ENCODE data around the gene NRG4. TPM values are rescaled to one million over a fixed set of nuclear protein-coding genes. Genes with fewer than 3 reads are reported as not detected.

NRG4 gene
- total RNA-seq, 1 experiment from 2014 or later, result 0.55 TPM

DNA sequence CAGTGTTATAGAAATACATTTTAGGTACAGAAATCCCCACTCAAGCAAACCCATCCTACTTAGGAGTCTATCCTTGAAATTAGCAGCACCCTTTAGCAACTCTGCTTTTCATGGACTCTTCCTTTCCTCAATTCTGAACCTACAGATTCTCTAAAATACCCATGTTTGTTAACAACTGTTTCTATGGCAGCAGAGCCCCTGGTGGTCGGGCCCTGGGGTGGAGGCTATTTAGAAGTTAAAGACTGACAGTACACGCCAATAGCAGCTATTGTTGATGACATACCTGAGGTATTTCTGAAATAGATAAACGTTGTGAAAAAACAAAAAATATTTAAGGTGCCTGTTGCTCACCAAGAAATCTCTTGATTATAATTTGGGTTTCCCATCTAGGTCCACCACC, 23.4 kb upstream of the NRG4 start:
- peak overlapping the region; percentile 29; the same call in 1 of the 2 replicates for H3K27ac Mint-ChIP-seq
- no peaks in the 10 kb centered on the region for H3K36me3 Mint-ChIP-seq
- DNase-seq (ENCODE audit: low spot score) (no peak), ATAC-seq (peak; percentile 48; the same call in 1 of the 2 replicates)
- no peaks in the 10 kb centered on the region; the same call in 1 of the 2 replicates for H3K27me3 Mint-ChIP-seq (ENCODE audit: low read depth)
- H3K4me3 Mint-ChIP-seq, result no peak overlapping the region
- H3K9me3 Mint-ChIP-seq, result peaks cover 4% of the 10 kb centered on the region; the same call in 1 of the 2 replicates
- ChIA-PET POLR2A (no interaction called here), CTCF (interaction anchor here (0.7 to 3.5 kb wide), 3 partner anchors 72 to 107 kb away, joined by 3 to 12 read pairs (median 4); no protein-coding TSS in a partner anchor)
- peaks cover 15% of the 10 kb centered on the region for H3K4me1 Mint-ChIP-seq
- TF ChIP-seq GTF2I (CRISPR knock-in tag; conservative IDR thresholded peaks at IDR 0.05) (no peak), RELA (CRISPR knock-in tag; IDR thresholded peaks at IDR 0.05; ENCODE audit: borderline replicate concordance) (no peak), ZNF423 (CRISPR knock-in tag; IDR thresholded peaks at IDR 0.05) (peak; percentile 60; the same call in 1 of the 2 replicates), MXD4 (CRISPR knock-in tag; IDR thresholded peaks at IDR 0.05; ENCODE audit: borderline replicate concordance) (no peak), SMAD4 (CRISPR knock-in tag; IDR thresholded peaks at IDR 0.05) (no peak)
- TF ChIP-seq, protein P1, sequence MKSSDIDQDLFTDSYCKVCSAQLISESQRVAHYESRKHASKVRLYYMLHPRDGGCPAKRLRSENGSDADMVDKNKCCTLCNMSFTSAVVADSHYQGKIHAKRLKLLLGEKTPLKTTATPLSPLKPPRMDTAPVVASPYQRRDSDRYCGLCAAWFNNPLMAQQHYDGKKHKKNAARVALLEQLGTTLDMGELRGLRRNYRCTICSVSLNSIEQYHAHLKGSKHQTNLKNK (CRISPR knock-in tag; IDR thresholded peaks at IDR 0.05), result no peak
- TF ChIP-seq, protein P2, sequence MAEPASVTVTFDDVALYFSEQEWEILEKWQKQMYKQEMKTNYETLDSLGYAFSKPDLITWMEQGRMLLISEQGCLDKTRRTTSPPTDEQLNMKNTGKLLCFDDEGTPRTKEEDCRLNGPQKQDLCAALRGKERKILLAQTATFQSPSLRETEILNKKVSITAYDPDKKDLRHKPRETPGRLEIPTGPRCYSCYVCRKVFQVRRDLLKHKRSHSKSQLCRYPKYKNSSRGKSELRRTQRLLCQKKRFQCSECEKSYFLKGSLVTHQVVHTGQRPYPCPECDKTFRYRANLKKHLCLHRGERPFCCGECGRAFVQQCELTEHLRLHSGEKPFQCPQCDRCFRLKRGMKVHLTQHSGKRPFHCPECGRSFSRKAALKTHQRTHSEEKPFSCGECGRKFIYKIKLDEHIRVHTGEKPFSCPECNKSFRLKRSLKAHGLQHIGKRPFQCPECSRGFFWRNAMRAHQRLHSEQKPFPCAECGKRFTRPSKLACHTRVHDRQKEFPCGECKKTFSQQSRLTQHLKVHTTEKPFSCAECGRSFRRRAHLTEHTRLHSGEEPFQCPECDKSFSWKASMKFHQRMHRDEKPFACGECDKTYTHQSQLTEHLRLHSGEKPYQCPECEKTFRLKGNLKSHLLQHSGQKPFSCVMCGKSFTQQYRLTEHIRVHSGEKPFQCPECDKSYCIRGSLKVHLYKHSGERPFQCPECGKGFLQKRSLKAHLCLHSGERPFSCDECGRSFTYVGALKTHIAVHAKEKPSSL (CRISPR knock-in tag; conservative IDR thresholded peaks at IDR 0.05), result no peak
- TF ChIP-seq, protein P3, sequence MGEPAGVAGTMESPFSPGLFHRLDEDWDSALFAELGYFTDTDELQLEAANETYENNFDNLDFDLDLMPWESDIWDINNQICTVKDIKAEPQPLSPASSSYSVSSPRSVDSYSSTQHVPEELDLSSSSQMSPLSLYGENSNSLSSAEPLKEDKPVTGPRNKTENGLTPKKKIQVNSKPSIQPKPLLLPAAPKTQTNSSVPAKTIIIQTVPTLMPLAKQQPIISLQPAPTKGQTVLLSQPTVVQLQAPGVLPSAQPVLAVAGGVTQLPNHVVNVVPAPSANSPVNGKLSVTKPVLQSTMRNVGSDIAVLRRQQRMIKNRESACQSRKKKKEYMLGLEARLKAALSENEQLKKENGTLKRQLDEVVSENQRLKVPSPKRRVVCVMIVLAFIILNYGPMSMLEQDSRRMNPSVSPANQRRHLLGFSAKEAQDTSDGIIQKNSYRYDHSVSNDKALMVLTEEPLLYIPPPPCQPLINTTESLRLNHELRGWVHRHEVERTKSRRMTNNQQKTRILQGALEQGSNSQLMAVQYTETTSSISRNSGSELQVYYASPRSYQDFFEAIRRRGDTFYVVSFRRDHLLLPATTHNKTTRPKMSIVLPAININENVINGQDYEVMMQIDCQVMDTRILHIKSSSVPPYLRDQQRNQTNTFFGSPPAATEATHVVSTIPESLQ (CRISPR knock-in tag; IDR thresholded peaks at IDR 0.05), result no peak

DNA sequence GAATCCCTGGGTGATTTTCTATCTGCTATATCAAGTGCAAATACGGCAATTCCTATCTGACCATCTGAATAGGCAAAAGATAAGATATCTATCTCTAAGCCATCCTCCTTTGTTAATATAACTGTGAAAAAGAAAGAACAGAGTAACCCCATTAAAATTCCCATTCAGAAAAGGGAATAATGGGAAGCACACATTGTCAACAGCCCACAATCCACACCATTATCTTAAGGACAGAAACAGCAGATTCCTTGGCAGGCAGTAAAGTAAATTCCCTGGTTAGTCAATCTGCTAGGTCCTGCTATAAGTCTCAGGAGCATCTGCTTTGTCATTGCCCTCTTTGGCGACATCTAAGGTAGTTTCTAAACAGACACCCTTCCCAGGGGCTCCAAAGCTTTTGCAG, 21.9 kb upstream of the NRG4 start:
- Mint-ChIP-seq H3K27ac (no peak overlapping the region), H3K27me3 (ENCODE audit: low read depth) (no peaks in the 10 kb centered on the region)
- POLR2A ChIA-PET, result no interaction called here

More for the DNA sequence above, 21.9 kb upstream of the NRG4 start:
- TF ChIP-seq, protein P4, sequence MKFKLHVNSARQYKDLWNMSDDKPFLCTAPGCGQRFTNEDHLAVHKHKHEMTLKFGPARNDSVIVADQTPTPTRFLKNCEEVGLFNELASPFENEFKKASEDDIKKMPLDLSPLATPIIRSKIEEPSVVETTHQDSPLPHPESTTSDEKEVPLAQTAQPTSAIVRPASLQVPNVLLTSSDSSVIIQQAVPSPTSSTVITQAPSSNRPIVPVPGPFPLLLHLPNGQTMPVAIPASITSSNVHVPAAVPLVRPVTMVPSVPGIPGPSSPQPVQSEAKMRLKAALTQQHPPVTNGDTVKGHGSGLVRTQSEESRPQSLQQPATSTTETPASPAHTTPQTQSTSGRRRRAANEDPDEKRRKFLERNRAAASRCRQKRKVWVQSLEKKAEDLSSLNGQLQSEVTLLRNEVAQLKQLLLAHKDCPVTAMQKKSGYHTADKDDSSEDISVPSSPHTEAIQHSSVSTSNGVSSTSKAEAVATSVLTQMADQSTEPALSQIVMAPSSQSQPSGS (CRISPR knock-in tag; IDR thresholded peaks at IDR 0.05; ENCODE audit: borderline replicate concordance, low read depth), result no peak
- TF ChIP-seq, protein P5, sequence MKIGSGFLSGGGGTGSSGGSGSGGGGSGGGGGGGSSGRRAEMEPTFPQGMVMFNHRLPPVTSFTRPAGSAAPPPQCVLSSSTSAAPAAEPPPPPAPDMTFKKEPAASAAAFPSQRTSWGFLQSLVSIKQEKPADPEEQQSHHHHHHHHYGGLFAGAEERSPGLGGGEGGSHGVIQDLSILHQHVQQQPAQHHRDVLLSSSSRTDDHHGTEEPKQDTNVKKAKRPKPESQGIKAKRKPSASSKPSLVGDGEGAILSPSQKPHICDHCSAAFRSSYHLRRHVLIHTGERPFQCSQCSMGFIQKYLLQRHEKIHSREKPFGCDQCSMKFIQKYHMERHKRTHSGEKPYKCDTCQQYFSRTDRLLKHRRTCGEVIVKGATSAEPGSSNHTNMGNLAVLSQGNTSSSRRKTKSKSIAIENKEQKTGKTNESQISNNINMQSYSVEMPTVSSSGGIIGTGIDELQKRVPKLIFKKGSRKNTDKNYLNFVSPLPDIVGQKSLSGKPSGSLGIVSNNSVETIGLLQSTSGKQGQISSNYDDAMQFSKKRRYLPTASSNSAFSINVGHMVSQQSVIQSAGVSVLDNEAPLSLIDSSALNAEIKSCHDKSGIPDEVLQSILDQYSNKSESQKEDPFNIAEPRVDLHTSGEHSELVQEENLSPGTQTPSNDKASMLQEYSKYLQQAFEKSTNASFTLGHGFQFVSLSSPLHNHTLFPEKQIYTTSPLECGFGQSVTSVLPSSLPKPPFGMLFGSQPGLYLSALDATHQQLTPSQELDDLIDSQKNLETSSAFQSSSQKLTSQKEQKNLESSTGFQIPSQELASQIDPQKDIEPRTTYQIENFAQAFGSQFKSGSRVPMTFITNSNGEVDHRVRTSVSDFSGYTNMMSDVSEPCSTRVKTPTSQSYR (CRISPR knock-in tag; IDR thresholded peaks at IDR 0.05), result no peak
- TF ChIP-seq TEAD4 (CRISPR knock-in tag; IDR thresholded peaks at IDR 0.05) (no peak), NR2C2 (CRISPR knock-in tag; IDR thresholded peaks at IDR 0.05) (no peak), KAT7 (CRISPR knock-in tag; IDR thresholded peaks at IDR 0.05; ENCODE audit: borderline replicate concordance) (no peak), GRHL2 (CRISPR knock-in tag; IDR thresholded peaks at IDR 0.05; ENCODE audit: insufficient replicate concordance, severe bottlenecking) (no peak), JAZF1 (CRISPR knock-in tag; IDR thresholded peaks at IDR 0.05) (no peak)
- TF ChIP-seq, protein P6, sequence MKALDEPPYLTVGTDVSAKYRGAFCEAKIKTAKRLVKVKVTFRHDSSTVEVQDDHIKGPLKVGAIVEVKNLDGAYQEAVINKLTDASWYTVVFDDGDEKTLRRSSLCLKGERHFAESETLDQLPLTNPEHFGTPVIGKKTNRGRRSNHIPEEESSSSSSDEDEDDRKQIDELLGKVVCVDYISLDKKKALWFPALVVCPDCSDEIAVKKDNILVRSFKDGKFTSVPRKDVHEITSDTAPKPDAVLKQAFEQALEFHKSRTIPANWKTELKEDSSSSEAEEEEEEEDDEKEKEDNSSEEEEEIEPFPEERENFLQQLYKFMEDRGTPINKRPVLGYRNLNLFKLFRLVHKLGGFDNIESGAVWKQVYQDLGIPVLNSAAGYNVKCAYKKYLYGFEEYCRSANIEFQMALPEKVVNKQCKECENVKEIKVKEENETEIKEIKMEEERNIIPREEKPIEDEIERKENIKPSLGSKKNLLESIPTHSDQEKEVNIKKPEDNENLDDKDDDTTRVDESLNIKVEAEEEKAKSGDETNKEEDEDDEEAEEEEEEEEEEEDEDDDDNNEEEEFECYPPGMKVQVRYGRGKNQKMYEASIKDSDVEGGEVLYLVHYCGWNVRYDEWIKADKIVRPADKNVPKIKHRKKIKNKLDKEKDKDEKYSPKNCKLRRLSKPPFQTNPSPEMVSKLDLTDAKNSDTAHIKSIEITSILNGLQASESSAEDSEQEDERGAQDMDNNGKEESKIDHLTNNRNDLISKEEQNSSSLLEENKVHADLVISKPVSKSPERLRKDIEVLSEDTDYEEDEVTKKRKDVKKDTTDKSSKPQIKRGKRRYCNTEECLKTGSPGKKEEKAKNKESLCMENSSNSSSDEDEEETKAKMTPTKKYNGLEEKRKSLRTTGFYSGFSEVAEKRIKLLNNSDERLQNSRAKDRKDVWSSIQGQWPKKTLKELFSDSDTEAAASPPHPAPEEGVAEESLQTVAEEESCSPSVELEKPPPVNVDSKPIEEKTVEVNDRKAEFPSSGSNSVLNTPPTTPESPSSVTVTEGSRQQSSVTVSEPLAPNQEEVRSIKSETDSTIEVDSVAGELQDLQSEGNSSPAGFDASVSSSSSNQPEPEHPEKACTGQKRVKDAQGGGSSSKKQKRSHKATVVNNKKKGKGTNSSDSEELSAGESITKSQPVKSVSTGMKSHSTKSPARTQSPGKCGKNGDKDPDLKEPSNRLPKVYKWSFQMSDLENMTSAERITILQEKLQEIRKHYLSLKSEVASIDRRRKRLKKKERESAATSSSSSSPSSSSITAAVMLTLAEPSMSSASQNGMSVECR (CRISPR knock-in tag; IDR thresholded peaks at IDR 0.05; ENCODE audit: borderline replicate concordance), result no peak
- TF ChIP-seq, protein P7, sequence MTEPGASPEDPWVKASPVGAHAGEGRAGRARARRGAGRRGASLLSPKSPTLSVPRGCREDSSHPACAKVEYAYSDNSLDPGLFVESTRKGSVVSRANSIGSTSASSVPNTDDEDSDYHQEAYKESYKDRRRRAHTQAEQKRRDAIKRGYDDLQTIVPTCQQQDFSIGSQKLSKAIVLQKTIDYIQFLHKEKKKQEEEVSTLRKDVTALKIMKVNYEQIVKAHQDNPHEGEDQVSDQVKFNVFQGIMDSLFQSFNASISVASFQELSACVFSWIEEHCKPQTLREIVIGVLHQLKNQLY (CRISPR knock-in tag; IDR thresholded peaks at IDR 0.05), result no peak
- no peak overlapping the region for H3K4me3 Mint-ChIP-seq
- ATAC-seq (no peak), DNase-seq (ENCODE audit: low spot score) (no peak)
- CTCF ChIA-PET, result interaction anchor here (0.7 to 1.6 kb wide), 3 partner anchors 14 to 105 kb away, joined by 3 to 6 read pairs (median 6); no protein-coding TSS in a partner anchor
- peaks cover 5% of the 10 kb centered on the region; the same call in 1 of the 2 replicates for H3K9me3 Mint-ChIP-seq
- H3K36me3 Mint-ChIP-seq, result no peaks in the 10 kb centered on the region
- H3K4me1 Mint-ChIP-seq, result peaks cover 15% of the 10 kb centered on the region
